Measurements from ENCODE around the gene BIVM. TPM values are rescaled to one million over a fixed set of nuclear protein-coding genes. Genes with fewer than 3 reads are reported as not detected.

The BIVM gene
- total and polyA plus RNA-seq, 4 donors: 7.4 to 17.8 (median 11.3) TPM

GRCh38 chr13:102772042-102772425 lies 26.9 kb upstream of the BIVM start (continued):
- TF ChIP-seq REST (IDR thresholded peaks at IDR 0.05) (no peak), GABPA (IDR thresholded peaks at IDR 0.05 in 1 of 2, conservative IDR thresholded peaks at IDR 0.05 in 1 of 2) (no peak)

GRCh38 chr13:102773441-102774213 lies 25.3 kb upstream of the BIVM start, which contains the start of gene TEX30:
TEX30 (minus strand) TSS chr13:102773786; CDS start chr13:102770026, 3,760 bp downstream.
- no peaks in the 10 kb centered on the region for H3K36me3 ChIP-seq (ENCODE audit: control insufficient read depth in 4 of 4, insufficient read depth in 3 of 4, low read depth in 1 of 4, low read length in 3 of 4)
- H3K9ac ChIP-seq (ENCODE audit: low read depth in 1 of 2, low read length in 2 of 2): peak within 1 kb of the TSS; percentile 88 to 89
- WGBS: 2% methylated on average over 85 of the region's 85 CpGs
- peak within 1 kb of the TSS; percentile 92 to 94 for H3K27ac ChIP-seq (ENCODE audit: low read depth in 1 of 2, low read length in 2 of 2)
- no peaks in the 10 kb centered on the region for H3K27me3 ChIP-seq (ENCODE audit: control insufficient read depth in 4 of 4, insufficient read depth in 4 of 4, low read length in 3 of 4)
- TF ChIP-seq REST (IDR thresholded peaks at IDR 0.05) (peak; percentile 69), NR2F2 (IDR thresholded peaks at IDR 0.05) (no peak), YY1 (IDR thresholded peaks at IDR 0.05) (peak; percentile 45), RXRA (IDR thresholded peaks at IDR 0.05) (no peak), MAX (IDR thresholded peaks at IDR 0.05) (peak; percentile 72), TAF1 (conservative IDR thresholded peaks at IDR 0.05) (peak; percentile 58), RAD21 (IDR thresholded peaks at IDR 0.05) (peak in 1 of 2 donors; percentile 31)
- peak; percentile 89 for DNase-seq (ENCODE audit: low spot score)
- H3K9me3 ChIP-seq (ENCODE audit: control insufficient read depth in 4 of 4, low read length in 3 of 4): no peaks in the 10 kb centered on the region
- peak within 1 kb of the TSS; percentile 85 to 94 (median 93) for H3K4me3 ChIP-seq (ENCODE audit: low read depth in 1 of 3, low read length in 3 of 3)
- peaks cover 8 to 32% (median 21%) of the 10 kb centered on the region in 4 donors for H3K4me1 ChIP-seq (ENCODE audit: control insufficient read depth in 4 of 4, insufficient read depth in 4 of 4, low read length in 3 of 4)

- DNase-seq (ENCODE audit: low spot score): no peak
- Histone ChIP-seq H3K9me3 (ENCODE audit: control insufficient read depth in 4 of 4, low read length in 3 of 4) (no peaks in the 10 kb centered on the region), H3K4me1 (ENCODE audit: control insufficient read depth in 4 of 4, insufficient read depth in 4 of 4, low read length in 3 of 4) (peaks cover 8 to 32% (median 21%) of the 10 kb centered on the region in 4 donors), H3K4me3 (ENCODE audit: low read depth in 1 of 3, low read length in 3 of 3) (peak overlapping the region; percentile 85 to 94 (median 93)), H3K9ac (ENCODE audit: low read depth in 1 of 2, low read length in 2 of 2) (peak overlapping the region; percentile 59 to 68), H3K27ac (ENCODE audit: low read depth in 1 of 2, low read length in 2 of 2) (peak overlapping the region; percentile 92 to 94), H3K27me3 (ENCODE audit: control insufficient read depth in 4 of 4, insufficient read depth in 4 of 4, low read length in 3 of 4) (no peaks in the 10 kb centered on the region), H3K36me3 (ENCODE audit: control insufficient read depth in 4 of 4, insufficient read depth in 3 of 4, low read depth in 1 of 4, low read length in 3 of 4) (no peaks in the 10 kb centered on the region)
- WGBS: 78% methylated on average over 27 of the region's 27 CpGs
- TF ChIP-seq EGR1 (IDR thresholded peaks at IDR 0.05; ENCODE audit: low read depth in 2 of 2): no peak
- TF ChIP-seq MAX (IDR thresholded peaks at IDR 0.05): peak; percentile 11
- no peak for TF ChIP-seq RXRA (IDR thresholded peaks at IDR 0.05)
- TF ChIP-seq YY1 (IDR thresholded peaks at IDR 0.05): no peak
- TF ChIP-seq HNF4G (IDR thresholded peaks at IDR 0.05): no peak
Observed at GRCh38 chr13:102774214-102774568, 24.7 kb upstream of the BIVM start.
